ENCODE measurements around the gene CRISP1. TPM values are rescaled to one million over a fixed set of nuclear protein-coding genes. Genes with fewer than 3 reads are reported as not detected.

Gene CRISP1
- total RNA-seq, 2 donors from 2014 or later, result not detected

- intact Hi-C loops (cut with DNase I), result no loop called here
- no peak overlapping the region for H3K27ac ChIP-seq
- TF ChIP-seq CTCF (IDR thresholded peaks at IDR 0.05) (no peak), POLR2AphosphoS5 (IDR thresholded peaks at IDR 0.05) (no peak), POLR2A (IDR thresholded peaks at IDR 0.05) (no peak)
- H3K27me3 ChIP-seq (replicated peaks; ENCODE audit: insufficient read depth), result no peaks in the 10 kb centered on the region
- H3K9me3 ChIP-seq, result no peaks in the 10 kb centered on the region
- no peak overlapping the region for H3K4me3 ChIP-seq
- 84% methylated on average over 4 of the region's 4 CpGs for WGBS
- H3K36me3 ChIP-seq, result no peaks in the 10 kb centered on the region
- DNase-seq (ENCODE audit: low spot score), result no peak
- no peaks in the 10 kb centered on the region for H3K4me1 ChIP-seq (replicated peaks)
Measured at GRCh38 chr6:49841424-49841823, 24.9 kb downstream of the CRISP1 start.

GRCh38 chr6:49839957-49840356, 26.4 kb downstream of the CRISP1 start:
- no peaks in the 10 kb centered on the region for H3K36me3 ChIP-seq
- H3K4me3 ChIP-seq, result no peak overlapping the region
- intact Hi-C loops (cut with DNase I), result no loop called here
- 88% methylated on average over 2 of the region's 2 CpGs for WGBS
- no peak for TF ChIP-seq CTCF (IDR thresholded peaks at IDR 0.05)
- TF ChIP-seq POLR2A (IDR thresholded peaks at IDR 0.05), result no peak
- TF ChIP-seq POLR2AphosphoS5 (IDR thresholded peaks at IDR 0.05), result no peak
- no peaks in the 10 kb centered on the region for H3K9me3 ChIP-seq
- DNase-seq (ENCODE audit: low spot score), result no peak
- H3K27me3 ChIP-seq (replicated peaks; ENCODE audit: insufficient read depth), result no peaks in the 10 kb centered on the region
- H3K4me1 ChIP-seq (replicated peaks), result no peaks in the 10 kb centered on the region
- H3K27ac ChIP-seq, result no peak overlapping the region

- Histone ChIP-seq H3K36me3 (no peaks in the 10 kb centered on the region), H3K4me1 (replicated peaks) (no peaks in the 10 kb centered on the region), H3K27me3 (replicated peaks; ENCODE audit: insufficient read depth) (no peaks in the 10 kb centered on the region), H3K4me3 (no peak overlapping the region), H3K9me3 (no peaks in the 10 kb centered on the region), H3K27ac (no peak overlapping the region)
- DNase-seq (ENCODE audit: low spot score), result no peak
- TF ChIP-seq CTCF (IDR thresholded peaks at IDR 0.05) (no peak), POLR2AphosphoS5 (IDR thresholded peaks at IDR 0.05) (no peak), POLR2A (IDR thresholded peaks at IDR 0.05) (no peak)
- intact Hi-C loops (cut with DNase I), result no loop called here
- 90% methylated on average over 2 of the region's 2 CpGs for WGBS
Measured at GRCh38 chr6:49839162-49839561, 27.2 kb downstream of the CRISP1 start.

- WGBS, result 69% methylated on average over 3 of the region's 3 CpGs
Measured at GRCh38 chr6:49835140-49835539, 31.2 kb downstream of the CRISP1 start.

More at GRCh38 chr6:49835140-49835539, 31.2 kb downstream of the CRISP1 start:
- H3K27ac ChIP-seq, result no peak overlapping the region
- intact Hi-C loops (cut with DNase I), result no loop called here
- H3K4me3 ChIP-seq, result no peak overlapping the region
- H3K27me3 ChIP-seq (replicated peaks; ENCODE audit: insufficient read depth), result no peaks in the 10 kb centered on the region
- H3K36me3 ChIP-seq, result no peaks in the 10 kb centered on the region
- no peaks in the 10 kb centered on the region for H3K4me1 ChIP-seq (replicated peaks)
- H3K9me3 ChIP-seq, result no peaks in the 10 kb centered on the region
- TF ChIP-seq POLR2AphosphoS5 (IDR thresholded peaks at IDR 0.05), result no peak
- TF ChIP-seq POLR2A (IDR thresholded peaks at IDR 0.05), result no peak
- TF ChIP-seq CTCF (IDR thresholded peaks at IDR 0.05), result no peak
- no peak for DNase-seq (ENCODE audit: low spot score)
